ENCODE results near the gene SS18L1. TPM values are rescaled to one million over a fixed set of nuclear protein-coding genes. Genes with fewer than 3 reads are reported as not detected.

SS18L1 gene
- total and polyA plus RNA-seq, 2 donors (not counting 1 experiment from before 2014, with no cell fraction given): 4.7 to 7.4 TPM

- no peaks in the 10 kb centered on the region for H3K9me3 ChIP-seq (ENCODE audit: control insufficient read depth, insufficient read depth, low read depth, low read length)
- no peak overlapping the region for H2AFZ ChIP-seq (ENCODE audit: low read length)
- H3K79me2 ChIP-seq (ENCODE audit: control insufficient read depth, insufficient read depth, low read length): no peaks in the 10 kb centered on the region
- H3K4me2 ChIP-seq (ENCODE audit: extremely low read depth, insufficient read depth, low read length): no peak overlapping the region
- no peak overlapping the region for H3K4me3 ChIP-seq (replicated peaks in 1 of 4; ENCODE audit: control extremely low read depth in 1 of 4, insufficient read depth in 1 of 4, low read depth in 3 of 4, low read length in 4 of 4)
- no peaks in the 10 kb centered on the region for H4K20me1 ChIP-seq (ENCODE audit: control insufficient read depth, extremely low read depth, insufficient read depth, low read length)
- H3K36me3 ChIP-seq (ENCODE audit: control insufficient read depth, insufficient read depth, low read length): no peaks in the 10 kb centered on the region
- DNase-seq (ENCODE audit: low read depth in 2 of 2): no peak
- H3K27ac ChIP-seq (ENCODE audit: insufficient read depth, low read length): no peak overlapping the region
- H3K27me3 ChIP-seq (ENCODE audit: control insufficient read depth, insufficient read depth, low read length): peaks cover 31% of the 10 kb centered on the region
- no peak for TF ChIP-seq CTCF (conservative IDR thresholded peaks at IDR 0.05 in 1 of 2, IDR thresholded peaks at IDR 0.05 in 1 of 2; ENCODE audit: low read depth in 1 of 2, low read length in 2 of 2)
- TF ChIP-seq EZH2 (IDR thresholded peaks at IDR 0.05; ENCODE audit: low read length, missing control alignments): no peak
- no peaks in the 10 kb centered on the region for H3K4me1 ChIP-seq (ENCODE audit: control insufficient read depth, extremely low read depth, insufficient read depth, low read length)
- H3K9ac ChIP-seq (ENCODE audit: insufficient read depth, low read length): no peak overlapping the region
Observed at GRCh38 chr20:62220666-62221568, 77.3 kb downstream of the SS18L1 start.

GRCh38 chr20:62222266-62222850 is 78.8 kb downstream of the SS18L1 start:
- H3K27me3 ChIP-seq (ENCODE audit: control insufficient read depth, insufficient read depth, low read length): peaks cover 36% of the 10 kb centered on the region
- no peaks in the 10 kb centered on the region for H3K79me2 ChIP-seq (ENCODE audit: control insufficient read depth, insufficient read depth, low read length)
- H3K9ac ChIP-seq (ENCODE audit: insufficient read depth, low read length): no peak overlapping the region
- H2AFZ ChIP-seq (ENCODE audit: low read length): no peak overlapping the region
- no peaks in the 10 kb centered on the region for H3K4me1 ChIP-seq (ENCODE audit: control insufficient read depth, extremely low read depth, insufficient read depth, low read length)
- no peaks in the 10 kb centered on the region for H4K20me1 ChIP-seq (ENCODE audit: control insufficient read depth, extremely low read depth, insufficient read depth, low read length)
- no peak overlapping the region for H3K27ac ChIP-seq (ENCODE audit: insufficient read depth, low read length)
- no peaks in the 10 kb centered on the region for H3K36me3 ChIP-seq (ENCODE audit: control insufficient read depth, insufficient read depth, low read length)
- H3K4me2 ChIP-seq (ENCODE audit: extremely low read depth, insufficient read depth, low read length): no peak overlapping the region
- DNase-seq (ENCODE audit: low read depth in 2 of 2): no peak
- no peaks in the 10 kb centered on the region for H3K9me3 ChIP-seq (ENCODE audit: control insufficient read depth, insufficient read depth, low read depth, low read length)
- H3K4me3 ChIP-seq (replicated peaks in 1 of 4; ENCODE audit: control extremely low read depth in 1 of 4, insufficient read depth in 1 of 4, low read depth in 3 of 4, low read length in 4 of 4): no peak overlapping the region
- TF ChIP-seq CTCF (conservative IDR thresholded peaks at IDR 0.05 in 1 of 2, IDR thresholded peaks at IDR 0.05 in 1 of 2; ENCODE audit: low read depth in 1 of 2, low read length in 2 of 2) (no peak), EZH2 (IDR thresholded peaks at IDR 0.05; ENCODE audit: low read length, missing control alignments) (no peak)

DNA sequence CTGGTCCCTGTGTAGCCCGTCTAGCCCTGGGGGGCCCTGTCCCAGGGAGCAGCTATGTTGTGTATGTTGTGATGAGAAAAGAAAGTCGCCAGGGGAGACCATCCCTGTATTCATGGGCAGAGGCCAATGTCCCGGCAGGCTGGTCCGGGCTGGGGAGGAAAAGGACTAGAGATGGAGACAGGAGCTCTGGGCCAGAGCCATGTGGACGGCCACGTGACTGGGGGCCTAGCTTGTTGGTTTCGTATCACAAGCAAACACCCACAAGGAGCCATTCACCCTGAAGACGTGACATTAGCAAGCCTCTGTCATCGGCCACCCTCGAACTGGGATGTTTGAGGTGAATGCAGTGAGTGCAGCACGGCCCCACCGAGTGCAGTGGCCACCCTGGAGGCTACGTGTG is 79.4 kb downstream of the SS18L1 start:
- no peak overlapping the region for H3K27ac ChIP-seq (ENCODE audit: insufficient read depth, low read length)
- no peak for DNase-seq (ENCODE audit: low read depth in 2 of 2)
- no peaks in the 10 kb centered on the region for H3K36me3 ChIP-seq (ENCODE audit: control insufficient read depth, insufficient read depth, low read length)
- no peak overlapping the region for H2AFZ ChIP-seq (ENCODE audit: low read length)
- no peak overlapping the region for H3K4me2 ChIP-seq (ENCODE audit: extremely low read depth, insufficient read depth, low read length)
- H3K27me3 ChIP-seq (ENCODE audit: control insufficient read depth, insufficient read depth, low read length): peaks cover 34% of the 10 kb centered on the region
- no peak overlapping the region for H3K4me3 ChIP-seq (replicated peaks in 1 of 4; ENCODE audit: control extremely low read depth in 1 of 4, insufficient read depth in 1 of 4, low read depth in 3 of 4, low read length in 4 of 4)
- no peaks in the 10 kb centered on the region for H3K9me3 ChIP-seq (ENCODE audit: control insufficient read depth, insufficient read depth, low read depth, low read length)
- TF ChIP-seq EZH2 (IDR thresholded peaks at IDR 0.05; ENCODE audit: low read length, missing control alignments) (no peak), CTCF (conservative IDR thresholded peaks at IDR 0.05 in 1 of 2, IDR thresholded peaks at IDR 0.05 in 1 of 2; ENCODE audit: low read depth in 1 of 2, low read length in 2 of 2) (no peak)
- H3K9ac ChIP-seq (ENCODE audit: insufficient read depth, low read length): no peak overlapping the region
- H3K79me2 ChIP-seq (ENCODE audit: control insufficient read depth, insufficient read depth, low read length): no peaks in the 10 kb centered on the region
- H4K20me1 ChIP-seq (ENCODE audit: control insufficient read depth, extremely low read depth, insufficient read depth, low read length): no peaks in the 10 kb centered on the region
- H3K4me1 ChIP-seq (ENCODE audit: control insufficient read depth, extremely low read depth, insufficient read depth, low read length): no peaks in the 10 kb centered on the region

Measured in fibroblast of lung (primary cell).